Right lobe of liver (tissue), 6 donors: Measurements from ENCODE around the gene ZNF487. TPM values are rescaled to one million over a fixed set of nuclear protein-coding genes. Genes with fewer than 3 reads are reported as not detected.
"Not testable (repeated sequence)": the region's sequence is repeated elsewhere in the genome, so short reads cannot be mapped to it uniquely, and the experiment has no call there.

Experiments
- ATAC-seq, 4 donors: fragments of 200-7000 bp; cut with Tn5 transposase; one replicate each; pipeline ENCODE4 v1.9.1; 2020; ENCODE audit warnings: mild to moderate bottlenecking in 4 of 4, moderate library complexity in 4 of 4
- DNase-seq, 3 donors: peaks; one replicate each; pipeline ENCODE4 v3.0.0-alpha.2; 2020
- H3K27ac ChIP-seq, 3 donors: fragments of 200-600 bp; one replicate each; pipeline ENCODE4 v1.8.0; 2022
- H3K27me3 ChIP-seq, 2 donors: fragments of 200-600 bp; one replicate each; pipeline ENCODE4 v1.8.0; 2022
- H3K36me3 ChIP-seq, 4 donors: fragments of 200-600 bp; sonication (generic) in 1 of 4; one replicate each; pipeline versions ENCODE4 v1.5.1 to v1.8.0; 2017 to 2022; ENCODE audit warnings: control low read depth in 1 of 4
- H3K4me1 ChIP-seq, 4 donors: fragments of 200-600 bp; sonication (generic) in 1 of 4; one replicate each; pipeline versions ENCODE4 v1.5.1 to v1.8.0; 2017 to 2022; ENCODE audit warnings: control low read depth in 1 of 4
- H3K4me3 ChIP-seq, 3 donors: fragments of 200-600 bp; one replicate each; pipeline ENCODE4 v1.8.0; 2022
- H3K9me3 ChIP-seq, 4 donors: fragments of 200-600 bp; sonication (generic) in 1 of 4; one replicate each; pipeline versions ENCODE4 v1.5.1 to v1.8.0; 2017 to 2022; ENCODE audit warnings: control low read depth in 1 of 4
- POLR2A ChIP-seq: fragments of 450-650 bp; IDR thresholded peaks from one replicate; pipeline ENCODE4 v1.6.1; 2017; ENCODE audit warnings: antibody characterized with exemption, mild to moderate bottlenecking
- WGBS: methylation state at CpG from one replicate; pipeline ENCODE4 v1.1.6; 2018; ENCODE audit warnings: low coverage, low lambda C conversion rate; ENCODE audit not compliant: insufficient coverage; ENCODE audit errors: missing lambda C conversion rate; 5-methylcytosine and 5-hydroxymethylcytosine counted together
- intact Hi-C, 2 donors: fragments of 100-400 bp; cut with DNase I; formaldehyde crosslinking; loops; one replicate each; pipeline versions ENCODE4 v1.11.2 to v1.14.1; 2022
- total RNA-seq, 6 experiments: library from RNA; depleted of rRNA in 2 of 6; stranded (reverse); fragments of >200 nt in 2 of 6; fragmentation: NEBNext Ultra II Directional in 3 of 6; extraction: Animal tissue kit (Norgen Biotek cat#: 25700) in 3 of 6; gene quantifications; one replicate each; pipeline versions ENCODE4 v1.1.0 to v1.2.4, GENCODE V29; 2016 to 2023
- TF ChIP-seq, protein P1 (sequence below), 4 donors: fragments of 200-600 bp in 3 of 4; fragments of 450-650 bp in 1 of 4; IDR thresholded peaks; one replicate each; pipeline versions ENCODE4 v1.5.1 to v1.8.0; 2016 to 2022; ENCODE audit warnings: antibody characterized with exemption in 4 of 4, mild to moderate bottlenecking in 2 of 4
- donor health status: DM: no; HTN: yes; CAD: no.
- donor health status: DM: no; HTN: no; CAD: no.
- donor health status: DM: no; HTN: no; CAD: no.
- donor health status: DM: no; HTN: yes; CAD: no.
- donor health status: DM: no; HTN: yes; CAD: no.

ZNF487 gene
- total RNA-seq, 6 experiments from 2014 or later: 1.4 to 3.0 (median 1.8) TPM

DNA sequence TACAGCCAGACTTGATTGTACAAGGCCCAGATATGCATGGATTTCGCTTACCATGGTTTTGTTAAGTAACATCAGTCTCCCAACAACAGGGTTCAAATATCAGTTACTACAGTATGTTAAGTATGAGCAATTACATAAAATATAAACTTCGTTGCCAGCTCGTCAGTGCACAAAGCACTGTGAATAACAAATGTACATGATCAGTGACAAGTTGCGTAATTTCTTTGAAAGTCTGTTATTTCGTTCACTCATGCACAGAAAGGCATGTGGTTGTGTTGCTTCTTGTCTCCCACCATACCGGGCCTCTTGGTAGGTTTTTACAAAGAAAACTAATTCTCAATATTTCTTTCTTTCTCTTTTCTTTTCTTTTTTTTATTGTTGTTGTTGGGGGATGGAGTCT, 12.5 kb upstream of the ZNF487 start:
- H3K27me3 ChIP-seq: no peaks in the 10 kb centered on the region
- ATAC-seq: no peak
- intact Hi-C loops: no loop called here
- 48% methylated on average over 6 of the region's 6 CpGs for WGBS
- H3K9me3 ChIP-seq: no peaks in the 10 kb centered on the region
- DNase-seq: no peak
- no peak overlapping the region for H3K4me3 ChIP-seq
- no peak for TF ChIP-seq POLR2A
- peaks cover 0 to 11% (median 6%) of the 10 kb centered on the region in 4 donors for H3K4me1 ChIP-seq
- no peak overlapping the region for H3K27ac ChIP-seq
- H3K36me3 ChIP-seq: no peaks in the 10 kb centered on the region

DNA sequence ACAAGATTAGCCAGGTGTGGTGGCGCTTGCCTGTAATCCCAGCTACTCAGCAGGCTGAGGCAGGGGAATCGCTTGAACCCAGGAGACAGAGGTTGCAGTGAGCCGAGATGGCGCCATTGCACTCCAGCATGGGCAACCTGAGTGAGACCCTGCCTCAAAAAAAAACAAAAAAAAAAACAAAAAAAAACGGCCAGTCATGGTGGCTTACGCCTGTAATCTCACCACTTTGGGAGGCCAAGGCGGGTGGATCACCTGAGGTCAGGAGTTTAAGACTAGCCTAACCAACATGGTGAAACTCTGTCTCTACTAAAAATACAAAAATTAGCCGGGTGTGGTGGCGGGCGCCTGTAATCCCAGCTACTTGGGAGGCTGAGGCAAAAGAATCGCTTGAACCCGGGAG, 10.4 kb upstream of the ZNF487 start:
- H3K4me3 ChIP-seq, H3K9me3 ChIP-seq, H3K27me3 ChIP-seq, intact Hi-C loops, H3K36me3 ChIP-seq, ATAC-seq, DNase-seq, H3K27ac ChIP-seq, H3K4me1 ChIP-seq: not testable (repeated sequence)
- WGBS: 88% methylated on average over 9 of the region's 12 CpGs

DNA sequence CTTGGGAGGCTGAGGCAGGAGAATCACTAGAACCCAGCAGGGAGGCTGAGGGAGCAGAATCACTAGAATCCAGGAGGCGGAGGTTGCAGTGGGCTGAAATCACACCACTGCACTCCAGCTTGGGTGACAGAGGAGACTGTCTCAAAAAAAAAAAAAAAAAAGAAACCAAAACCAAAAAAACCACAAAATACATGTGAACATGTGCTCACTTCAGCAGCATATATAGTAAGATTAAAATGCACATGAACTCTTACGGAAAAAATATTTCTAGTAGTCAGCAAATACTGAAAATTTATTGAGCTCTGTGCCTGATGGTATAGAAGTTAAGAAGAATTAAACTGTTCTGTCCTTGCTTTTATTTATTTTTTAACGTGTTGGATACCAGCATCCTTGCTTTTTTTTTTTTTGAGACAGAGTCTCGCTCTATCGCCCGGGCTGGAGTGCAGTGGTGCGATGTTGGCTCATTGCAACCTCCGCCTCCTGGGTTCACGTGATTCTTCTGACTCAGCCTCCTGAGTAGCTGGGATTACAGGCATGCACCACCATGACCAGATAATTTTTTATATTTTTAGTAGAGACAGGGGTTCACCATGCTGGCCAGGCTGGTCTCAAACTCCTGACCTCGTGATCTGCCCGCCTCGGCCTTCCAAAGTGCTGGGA, 9.6 kb upstream of the ZNF487 start:
- WGBS: 86% methylated on average over 12 of the region's 12 CpGs
- intact Hi-C loops: no loop called here

DNA sequence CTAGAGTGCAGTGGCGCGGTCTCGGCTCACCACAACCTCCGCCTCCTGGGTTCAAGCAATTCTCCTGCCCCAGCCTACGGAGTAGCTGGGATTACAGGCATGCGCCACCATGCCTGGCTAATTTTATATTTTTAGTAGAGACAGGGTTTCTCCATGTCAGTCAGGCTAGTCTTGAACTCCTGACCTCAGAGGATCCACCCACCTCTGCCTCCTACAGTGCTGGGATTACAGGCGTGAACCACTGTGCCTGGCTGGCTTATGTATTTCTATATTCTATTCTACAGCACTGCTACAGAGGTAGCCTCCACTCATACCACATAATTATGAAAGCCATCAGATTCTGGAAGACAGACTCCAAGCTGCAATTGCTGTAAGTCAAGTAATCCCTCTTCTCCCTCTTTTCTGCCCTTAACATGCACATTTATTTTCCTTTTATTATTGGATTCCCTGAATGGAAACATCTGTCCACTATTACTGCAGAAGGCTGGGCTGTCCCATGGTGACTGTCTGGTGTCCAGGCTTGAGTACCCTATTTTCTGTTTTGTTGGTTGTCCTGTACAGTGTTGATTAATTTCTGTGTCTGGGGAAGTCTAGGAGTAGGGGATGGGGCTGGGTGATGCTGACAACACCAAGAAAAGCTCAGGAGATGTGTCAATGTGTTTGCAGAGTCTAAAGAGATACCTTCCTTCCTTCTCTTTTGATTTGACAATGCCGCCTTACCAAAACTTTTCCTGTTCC, 5.8 kb upstream of the ZNF487 start:
- Histone ChIP-seq H3K27ac (no peak overlapping the region), H3K36me3 (no peaks in the 10 kb centered on the region), H3K4me1 (peaks cover 0 to 4% (median 0%) of the 10 kb centered on the region in 4 donors), H3K9me3 (no peaks in the 10 kb centered on the region), H3K27me3 (no peaks in the 10 kb centered on the region), H3K4me3 (no peak overlapping the region)
- no peak for TF ChIP-seq POLR2A
- TF ChIP-seq, protein P1, sequence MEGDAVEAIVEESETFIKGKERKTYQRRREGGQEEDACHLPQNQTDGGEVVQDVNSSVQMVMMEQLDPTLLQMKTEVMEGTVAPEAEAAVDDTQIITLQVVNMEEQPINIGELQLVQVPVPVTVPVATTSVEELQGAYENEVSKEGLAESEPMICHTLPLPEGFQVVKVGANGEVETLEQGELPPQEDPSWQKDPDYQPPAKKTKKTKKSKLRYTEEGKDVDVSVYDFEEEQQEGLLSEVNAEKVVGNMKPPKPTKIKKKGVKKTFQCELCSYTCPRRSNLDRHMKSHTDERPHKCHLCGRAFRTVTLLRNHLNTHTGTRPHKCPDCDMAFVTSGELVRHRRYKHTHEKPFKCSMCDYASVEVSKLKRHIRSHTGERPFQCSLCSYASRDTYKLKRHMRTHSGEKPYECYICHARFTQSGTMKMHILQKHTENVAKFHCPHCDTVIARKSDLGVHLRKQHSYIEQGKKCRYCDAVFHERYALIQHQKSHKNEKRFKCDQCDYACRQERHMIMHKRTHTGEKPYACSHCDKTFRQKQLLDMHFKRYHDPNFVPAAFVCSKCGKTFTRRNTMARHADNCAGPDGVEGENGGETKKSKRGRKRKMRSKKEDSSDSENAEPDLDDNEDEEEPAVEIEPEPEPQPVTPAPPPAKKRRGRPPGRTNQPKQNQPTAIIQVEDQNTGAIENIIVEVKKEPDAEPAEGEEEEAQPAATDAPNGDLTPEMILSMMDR (IDR thresholded peaks at IDR 0.05): no peak
- ATAC-seq (no peak), DNase-seq (no peak)
- intact Hi-C loops: no loop called here
- 91% methylated on average over 7 of the region's 8 CpGs for WGBS

More for the DNA sequence above, 9.6 kb upstream of the ZNF487 start:
- TF ChIP-seq POLR2A: no peak
- TF ChIP-seq, protein P1 (IDR thresholded peaks at IDR 0.05): no peak
- no peaks in the 10 kb centered on the region for H3K27me3 ChIP-seq
- no peaks in the 10 kb centered on the region for H3K36me3 ChIP-seq
- H3K4me3 ChIP-seq: no peak overlapping the region
- H3K9me3 ChIP-seq: no peaks in the 10 kb centered on the region
- H3K27ac ChIP-seq: no peak overlapping the region
- ATAC-seq (no peak), DNase-seq (no peak)
- peaks cover 0 to 4% (median 0%) of the 10 kb centered on the region in 4 donors for H3K4me1 ChIP-seq

DNA sequence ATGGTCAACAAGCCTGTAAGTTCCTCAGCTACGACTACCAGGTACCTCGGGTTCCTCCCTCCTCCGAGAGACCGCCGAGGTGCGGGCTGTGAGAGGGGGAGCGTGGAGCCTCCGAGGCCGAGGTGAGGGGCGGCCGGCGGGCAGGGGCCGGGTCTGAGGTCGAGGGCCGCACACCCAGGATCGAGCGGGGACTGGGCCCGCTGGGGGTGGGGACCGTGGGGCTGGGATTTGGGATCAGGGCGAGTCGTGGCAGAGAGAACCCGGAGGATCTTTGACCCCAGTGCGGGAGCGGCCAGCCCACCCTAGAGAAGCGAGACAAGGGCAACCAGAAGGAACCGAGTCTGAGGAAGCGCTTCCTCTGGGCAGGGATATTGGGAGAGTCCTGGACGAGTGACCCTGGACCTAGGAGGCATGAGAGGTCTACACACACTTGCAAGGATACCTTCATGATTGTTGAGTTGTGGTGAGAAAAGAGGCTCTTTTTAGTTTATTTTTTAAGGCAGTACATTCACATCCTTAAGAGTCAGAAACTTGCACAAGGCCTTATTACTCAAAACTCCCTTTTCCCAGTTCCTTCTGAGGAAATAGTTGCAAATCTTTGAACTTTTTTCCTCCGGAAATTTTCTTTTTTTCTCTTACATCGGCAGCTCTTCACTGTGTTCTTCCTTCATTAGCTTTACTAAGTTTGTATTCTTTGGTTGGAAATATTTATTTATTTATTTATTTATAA, 395 bp downstream of the ZNF487 start:
- no peak for ATAC-seq
- 23% methylated on average over 6 of the region's 30 CpGs for WGBS
- intact Hi-C loops: no loop called here

More for the DNA sequence above, 395 bp downstream of the ZNF487 start:
- no peaks in the 10 kb centered on the region for H3K9me3 ChIP-seq
- peak overlapping the region; percentile 98 to 99 (median 99) for H3K27ac ChIP-seq
- H3K4me3 ChIP-seq: peak overlapping the region; percentile 81 to 96 (median 91)
- no peaks in the 10 kb centered on the region for H3K36me3 ChIP-seq
- TF ChIP-seq POLR2A: no peak
- DNase-seq: no peak
- H3K4me1 ChIP-seq: peaks cover 0 to 12% (median 0%) of the 10 kb centered on the region in 4 donors
- H3K27me3 ChIP-seq: no peaks in the 10 kb centered on the region
